NCI-H345 treated with DMSO at 0.1 percent for 48 hours (cell line): ENCODE data around the gene ELP4.
"Not testable (repeated sequence)": the region's sequence is repeated elsewhere in the genome, so short reads cannot be mapped to it uniquely, and the experiment has no call there.

Source experiments
- DNase-seq: peaks from one replicate; lab custom pipeline; 2025; ENCODE audit not compliant: unreplicated experiment; lab: John Stamatoyannopoulos, UW

ELP4 gene, protein sequence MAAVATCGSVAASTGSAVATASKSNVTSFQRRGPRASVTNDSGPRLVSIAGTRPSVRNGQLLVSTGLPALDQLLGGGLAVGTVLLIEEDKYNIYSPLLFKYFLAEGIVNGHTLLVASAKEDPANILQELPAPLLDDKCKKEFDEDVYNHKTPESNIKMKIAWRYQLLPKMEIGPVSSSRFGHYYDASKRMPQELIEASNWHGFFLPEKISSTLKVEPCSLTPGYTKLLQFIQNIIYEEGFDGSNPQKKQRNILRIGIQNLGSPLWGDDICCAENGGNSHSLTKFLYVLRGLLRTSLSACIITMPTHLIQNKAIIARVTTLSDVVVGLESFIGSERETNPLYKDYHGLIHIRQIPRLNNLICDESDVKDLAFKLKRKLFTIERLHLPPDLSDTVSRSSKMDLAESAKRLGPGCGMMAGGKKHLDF

DNA sequence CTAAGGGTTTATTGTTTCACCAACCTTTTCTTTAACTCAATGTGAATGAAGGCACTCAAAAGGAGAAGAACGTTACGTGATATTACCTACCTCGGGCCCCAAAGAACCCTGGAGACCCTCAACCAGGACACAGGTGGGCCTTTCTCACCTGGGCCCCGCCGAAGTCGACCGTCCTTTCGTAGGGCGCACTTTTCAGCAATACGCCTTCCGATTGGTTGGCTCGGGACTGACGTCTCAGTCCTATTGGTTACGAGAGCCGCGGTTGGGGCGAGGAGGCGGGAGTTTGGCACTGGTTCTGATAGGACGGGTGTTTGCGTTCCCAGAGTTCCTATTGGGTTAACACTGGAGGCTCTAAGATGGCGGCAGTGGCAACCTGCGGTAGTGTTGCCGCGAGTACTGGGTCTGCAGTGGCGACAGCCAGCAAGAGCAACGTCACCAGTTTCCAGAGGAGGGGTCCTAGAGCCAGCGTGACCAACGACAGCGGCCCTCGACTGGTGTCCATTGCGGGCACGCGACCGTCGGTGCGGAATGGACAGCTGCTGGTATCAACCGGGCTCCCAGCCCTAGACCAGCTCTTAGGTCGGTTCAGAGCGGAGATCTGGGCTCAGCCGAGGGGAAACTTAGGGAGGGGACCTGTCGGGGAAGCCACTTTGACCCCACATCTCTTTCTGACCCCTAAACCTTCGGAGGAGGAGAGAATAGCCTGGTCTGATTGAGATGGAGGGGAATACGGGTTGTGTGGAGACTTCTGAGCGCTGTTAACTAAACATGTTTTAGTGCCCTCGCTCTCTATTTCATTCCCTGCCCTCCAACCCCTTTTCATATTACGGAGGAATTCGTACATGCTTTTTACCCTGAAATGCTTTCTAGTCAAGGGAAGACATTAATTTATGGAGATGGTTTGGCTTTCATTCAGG, at the start of gene ELP4, which contains the start of gene IMMP1L:
ELP4 (plus strand) TSS at position 339 of the 917 bp plus-strand sequence; CDS start at position 357, 18 bp downstream.
IMMP1L (minus strand) TSS at position 194 of the 917 bp plus-strand sequence. CDS start 46,346 bp downstream, outside the sequence.
- DNase-seq: peak; percentile 96

DNA sequence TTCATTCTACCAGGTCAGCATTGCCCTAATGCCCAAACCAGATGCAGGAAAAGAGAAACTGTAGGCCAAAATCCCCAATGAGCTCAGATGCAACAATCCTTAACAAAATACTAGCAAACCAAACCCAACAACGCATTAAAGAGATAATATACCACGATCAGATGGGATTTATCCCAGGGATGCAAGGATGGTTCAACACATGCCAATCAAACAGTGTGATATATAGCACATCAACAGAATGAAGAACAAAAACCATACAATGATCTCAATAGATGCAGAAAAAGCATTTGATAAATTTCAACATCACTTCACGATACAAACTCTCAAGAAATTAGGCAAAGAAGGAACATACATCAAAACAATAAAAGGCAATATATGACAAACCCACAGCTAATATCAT, 45.1 kb upstream of the ELP4 start:
- DNase-seq: no peak

DNA sequence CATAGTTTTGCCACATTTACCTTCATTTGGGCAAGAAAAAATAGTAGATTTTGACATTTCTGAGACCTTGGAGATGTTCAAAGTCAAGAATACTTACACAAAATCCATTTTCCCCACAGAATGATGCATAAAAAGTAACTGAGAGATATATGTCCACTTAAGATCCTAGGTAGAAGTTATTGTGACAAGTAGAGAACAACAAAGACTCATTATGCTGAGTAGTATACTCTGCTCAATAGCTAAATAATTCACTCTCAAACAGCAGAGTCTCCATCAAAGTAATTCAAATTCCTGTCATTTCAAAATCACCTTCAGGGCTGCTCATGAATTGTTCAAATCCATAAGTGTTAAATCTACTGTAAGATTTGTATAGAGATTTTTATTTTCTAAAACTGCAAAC, 35.5 kb upstream of the ELP4 start:
- no peak for DNase-seq

DNA sequence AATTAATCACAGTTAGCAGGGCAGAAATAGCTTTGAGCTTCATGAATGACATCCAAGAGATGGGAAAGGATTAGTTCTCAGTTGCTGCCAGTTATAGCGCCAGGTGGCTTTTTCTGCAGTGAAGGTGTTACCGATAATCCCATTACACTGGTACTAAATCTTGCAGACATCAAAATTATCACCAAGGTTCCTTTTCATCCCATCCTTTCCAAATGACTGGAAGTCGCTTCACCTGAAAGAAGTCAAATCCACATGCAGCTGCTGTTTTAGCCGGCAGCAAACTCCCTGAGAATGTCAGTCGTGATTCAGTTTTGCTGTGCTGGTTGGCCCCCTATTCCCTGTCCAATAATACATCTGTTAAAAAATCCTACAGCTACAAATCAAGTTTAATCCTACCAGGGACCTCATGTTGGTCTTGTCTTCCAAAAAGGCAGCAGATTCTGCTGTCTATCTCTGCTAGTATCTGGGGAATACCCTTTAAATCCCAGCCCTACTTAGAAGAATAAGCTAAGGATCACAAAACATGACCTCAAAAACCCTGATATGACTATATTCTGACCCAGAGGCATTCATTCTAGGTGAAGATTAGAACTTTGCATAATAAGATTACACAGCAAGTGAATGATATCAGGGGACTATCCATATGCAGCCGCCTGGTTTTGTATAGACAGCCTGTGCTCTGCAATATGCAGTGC, 31.9 kb upstream of the ELP4 start:
- no peak for DNase-seq

DNA sequence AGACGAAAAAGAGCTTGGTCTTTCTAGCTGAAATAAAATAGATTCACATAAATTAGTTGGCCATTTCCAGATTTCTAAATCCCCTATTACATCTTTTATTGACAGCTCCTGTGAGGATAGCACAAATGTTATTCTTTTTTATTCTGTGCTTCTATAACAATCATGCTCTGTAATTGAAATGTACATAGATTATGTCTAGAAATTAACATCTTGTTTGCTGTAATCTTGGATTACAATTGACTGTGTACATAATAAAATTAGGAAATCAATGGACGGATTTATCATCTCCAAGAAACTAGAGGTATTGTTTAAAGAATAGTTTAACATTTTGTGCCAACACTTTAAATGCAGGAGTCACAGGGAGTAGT, 31.4 kb upstream of the ELP4 start:
- no peak for DNase-seq

DNA sequence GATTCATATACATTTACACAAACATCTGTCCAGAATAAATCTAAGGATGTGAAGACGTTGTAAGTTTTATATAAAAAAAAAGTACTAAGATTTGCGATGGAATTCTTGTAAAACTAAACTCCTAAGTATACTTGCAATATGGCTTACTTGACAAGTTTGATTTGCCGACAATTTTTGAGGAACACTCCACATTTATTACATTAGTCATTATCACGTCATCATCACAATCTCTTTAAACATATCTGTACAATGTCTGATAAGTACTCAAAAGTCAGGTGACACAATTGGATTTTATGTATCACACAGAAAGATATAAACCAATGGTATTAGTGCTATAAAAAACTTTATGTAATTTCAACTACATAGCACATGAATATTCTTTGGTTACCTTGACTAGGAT, 30.5 kb upstream of the ELP4 start:
- no peak for DNase-seq

DNA sequence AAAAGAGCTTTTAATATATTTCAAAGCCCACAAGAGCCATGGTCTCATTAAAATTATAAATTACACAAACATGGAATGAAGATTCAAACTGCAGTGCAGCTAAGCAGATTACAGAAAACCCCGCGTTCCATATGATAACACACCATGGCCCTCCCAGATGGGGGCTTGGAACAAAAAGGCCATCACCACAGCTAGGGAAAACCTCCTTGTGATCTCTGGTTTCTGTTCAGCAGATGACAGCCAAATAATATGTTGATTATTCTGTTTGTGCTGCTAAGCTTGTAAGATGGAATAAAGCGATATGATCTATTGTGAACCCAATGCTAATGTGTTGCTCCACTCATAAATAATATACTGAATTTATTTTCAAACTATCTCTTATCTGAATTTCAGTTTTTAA, 28.6 kb upstream of the ELP4 start:
- DNase-seq: no peak

DNA sequence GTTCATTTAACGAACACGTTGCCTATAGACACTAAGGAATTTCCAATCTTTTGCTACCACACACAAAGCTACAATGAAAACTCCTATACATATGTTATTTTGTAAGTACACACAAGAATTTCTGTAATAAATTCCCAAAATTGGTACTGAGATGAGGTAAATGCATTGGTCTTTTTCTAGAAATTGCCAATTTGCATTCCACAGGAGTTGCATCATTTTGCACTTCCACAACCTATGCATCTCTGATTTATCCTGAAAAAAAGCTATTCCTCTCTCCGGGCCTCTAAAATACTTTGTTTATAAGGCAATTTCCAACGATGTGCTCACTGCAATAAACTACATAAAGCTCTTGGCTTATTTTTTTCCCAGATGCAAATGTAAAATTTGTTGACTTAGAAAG, 25.1 kb upstream of the ELP4 start:
- no peak for DNase-seq

DNA sequence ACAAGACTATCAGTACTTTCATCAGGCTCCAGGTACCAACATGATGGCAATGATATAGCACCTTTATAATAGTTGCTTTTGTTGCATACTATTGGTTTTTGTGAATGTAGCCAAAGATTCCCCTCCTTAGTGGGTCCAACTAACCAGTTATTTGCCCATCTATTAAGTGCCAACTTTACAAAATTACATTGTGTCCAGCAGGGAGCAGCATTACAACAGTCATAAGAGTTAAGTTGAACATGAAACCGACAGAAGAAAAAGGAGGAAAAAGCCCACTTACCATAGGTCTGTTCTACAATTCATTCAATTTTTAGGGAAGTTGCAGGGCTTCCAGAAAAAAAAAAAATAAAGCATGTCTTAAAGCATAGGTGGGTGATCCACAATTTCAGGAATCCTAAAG, 21.7 kb upstream of the ELP4 start:
- no peak for DNase-seq

DNA sequence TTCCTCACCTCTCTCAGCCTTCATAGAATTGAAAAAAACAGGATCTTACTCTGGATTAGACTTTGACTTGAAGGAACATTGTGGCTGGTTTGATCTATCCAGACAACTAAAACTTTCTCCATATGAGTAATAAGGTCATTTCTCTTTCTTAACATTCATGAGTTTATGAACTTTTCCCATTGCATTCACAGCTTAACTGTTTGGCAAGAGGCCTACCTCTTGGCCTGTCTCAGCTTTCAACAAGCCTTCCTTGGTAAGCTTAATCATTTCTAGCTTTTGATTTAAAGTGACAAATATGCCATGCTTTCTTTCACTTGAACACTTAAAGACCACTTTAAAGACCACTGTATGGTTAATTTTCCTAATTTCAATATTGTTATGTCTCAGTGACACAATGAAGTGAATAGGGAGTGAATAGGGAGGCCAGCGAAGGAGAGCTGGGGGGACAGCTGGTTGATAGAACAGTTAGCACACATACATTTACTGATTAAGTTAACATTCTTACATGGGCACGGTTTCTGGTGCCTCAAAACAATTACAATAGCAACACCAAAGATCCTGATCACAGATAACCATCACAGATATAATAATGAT, 17.1 kb upstream of the ELP4 start:
- no peak for DNase-seq

DNA sequence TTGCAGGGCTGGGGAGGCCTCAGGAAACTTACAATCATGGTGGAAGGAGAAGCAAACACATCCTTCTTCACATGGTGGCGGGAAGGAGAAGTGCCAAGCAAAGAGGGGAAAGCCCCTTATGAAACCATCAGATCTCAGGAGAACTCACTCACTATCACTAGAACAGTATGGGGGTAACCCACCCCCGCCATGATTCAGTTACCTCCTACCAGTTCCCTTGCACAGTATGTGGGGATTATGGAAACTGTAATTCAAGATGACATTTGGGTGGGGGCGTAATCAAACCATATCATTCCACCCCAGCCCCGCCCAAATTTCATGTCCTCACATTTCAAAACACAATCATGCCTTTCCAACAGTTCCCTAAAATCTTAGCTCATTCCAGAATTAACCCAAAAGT, 16.3 kb upstream of the ELP4 start:
- DNase-seq: no peak

DNA sequence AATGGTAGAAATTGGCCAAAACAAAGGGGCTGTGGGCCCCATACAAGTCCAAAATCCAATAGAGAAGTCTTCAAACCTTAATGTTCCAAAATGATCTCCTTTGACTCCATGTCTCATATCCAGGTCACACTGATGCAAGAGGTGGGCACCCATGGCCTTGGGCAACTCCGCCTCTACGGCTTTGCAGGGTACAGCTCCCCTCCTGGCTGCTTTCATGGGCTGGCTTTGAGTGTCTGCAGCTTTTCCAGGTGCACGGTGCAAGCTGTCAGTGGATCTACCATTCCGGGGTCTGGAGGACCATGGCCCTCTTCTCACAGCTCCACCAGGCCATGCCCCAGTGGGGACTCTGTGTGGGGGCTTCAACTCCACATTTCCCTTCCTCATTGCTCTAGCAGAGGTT, 15.8 kb upstream of the ELP4 start:
- not testable (repeated sequence) for DNase-seq

DNA sequence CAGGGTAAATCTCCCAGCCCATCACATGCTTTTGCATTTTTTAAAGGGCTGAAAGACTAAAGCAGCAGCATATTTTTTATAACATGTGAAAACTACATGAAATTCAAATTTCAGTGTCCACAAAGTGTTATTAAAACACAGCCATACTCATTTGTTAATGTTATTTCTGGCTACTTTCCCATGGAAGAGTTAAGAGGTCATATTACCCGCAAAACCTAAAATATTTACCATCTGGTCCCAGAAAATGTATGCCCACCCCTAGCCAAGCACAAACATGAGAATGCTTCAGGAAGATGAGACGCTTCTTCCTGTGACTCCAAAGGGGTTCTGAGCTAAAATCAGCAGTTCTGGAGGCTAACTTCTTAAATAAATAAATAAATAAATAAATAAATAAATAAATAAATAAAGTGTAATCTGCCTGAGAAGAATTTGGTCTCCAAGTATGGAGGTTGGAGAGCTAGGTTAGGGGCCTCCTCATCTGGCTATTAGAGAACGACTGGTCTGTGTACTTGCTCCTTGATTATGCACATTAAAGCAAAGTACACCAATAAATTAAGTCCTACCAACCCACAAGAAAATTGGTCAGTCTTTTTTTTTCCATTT, 9.9 kb upstream of the ELP4 start:
- no peak for DNase-seq

DNA sequence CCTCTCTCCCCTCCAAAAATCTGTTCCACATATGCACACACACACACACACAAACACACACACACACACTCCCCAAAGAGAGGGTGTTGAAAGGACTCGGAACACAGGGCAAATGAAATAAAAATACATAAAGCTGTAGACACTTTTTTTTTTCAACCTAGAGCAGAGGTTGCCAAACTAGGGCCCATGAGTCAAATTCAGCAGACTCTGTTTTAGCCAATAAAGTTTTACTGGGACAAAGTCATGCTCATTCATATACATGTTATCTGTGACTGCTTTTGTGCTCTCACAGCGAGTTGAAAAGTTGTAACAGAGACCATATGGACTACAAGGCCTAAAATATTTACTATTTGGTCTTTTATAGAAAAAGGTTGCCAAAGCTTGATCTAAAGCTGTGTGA, 9.0 kb upstream of the ELP4 start:
- DNase-seq: no peak

DNA sequence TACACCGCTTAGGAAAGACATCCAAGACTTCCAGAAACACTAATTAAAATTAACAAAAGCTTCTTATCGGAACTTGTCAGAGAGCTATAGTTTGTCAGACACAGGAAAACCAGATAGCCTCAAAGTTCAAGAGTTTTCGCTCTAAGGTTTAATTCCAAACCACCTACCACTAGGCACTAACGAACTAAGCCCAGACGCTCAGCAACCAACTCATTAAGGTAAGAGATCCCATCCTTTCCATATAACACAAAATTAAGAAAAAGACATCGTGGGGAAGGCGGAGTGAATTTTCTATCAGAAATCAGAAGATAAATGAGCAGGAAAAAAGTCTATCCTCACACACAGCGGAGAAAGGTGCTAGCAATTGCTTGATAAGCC, 527 bp upstream of the ELP4 start:
- DNase-seq: no peak

DNA sequence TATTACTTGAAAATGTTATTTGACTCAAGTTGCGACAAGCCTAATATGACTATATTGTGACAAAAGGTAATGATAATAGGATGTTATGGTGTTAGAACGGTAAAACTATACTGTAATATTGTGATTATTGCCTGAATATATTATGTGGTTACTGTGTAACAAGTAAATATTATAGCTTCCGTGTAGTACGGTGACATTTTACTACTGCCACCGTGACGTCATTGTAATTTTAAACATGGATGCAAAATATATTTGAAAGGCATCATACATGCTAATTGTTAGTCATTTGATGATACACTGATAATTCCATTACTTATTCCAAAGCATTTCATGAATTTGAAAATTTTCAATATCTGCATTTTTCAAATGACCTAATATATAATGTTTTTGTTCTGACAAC, 2.5 kb downstream of the ELP4 start:
- DNase-seq: no peak

DNA sequence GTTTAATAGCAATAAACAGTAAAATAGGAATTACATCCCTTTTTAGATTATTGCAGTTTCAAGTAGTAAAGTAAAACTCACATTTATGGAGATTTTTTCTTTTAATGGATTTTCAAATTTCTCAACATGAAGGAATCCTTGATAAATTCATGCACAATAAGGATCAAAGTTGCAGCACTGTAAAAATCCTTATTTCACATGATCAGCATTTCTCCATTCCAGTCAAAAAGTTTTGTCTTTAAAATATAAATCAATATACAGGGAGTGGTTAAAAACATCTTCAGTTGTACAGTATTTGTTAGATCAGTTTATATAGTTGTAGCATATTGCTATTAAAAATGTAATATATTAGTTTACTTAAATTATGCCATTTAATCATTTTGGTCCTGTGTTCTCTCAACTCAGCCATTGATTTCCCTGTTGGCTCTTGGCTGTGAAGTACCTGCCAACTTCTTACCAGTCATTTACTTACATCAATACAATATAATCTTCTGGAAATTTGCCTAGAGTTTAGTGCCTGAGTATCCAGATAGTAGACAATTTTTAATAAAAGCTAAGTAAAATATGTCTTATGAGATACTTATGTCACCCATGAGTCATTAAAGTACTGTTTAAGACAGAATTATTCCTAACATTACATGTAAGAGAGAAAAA, 12.1 kb downstream of the ELP4 start:
- DNase-seq: no peak

DNA sequence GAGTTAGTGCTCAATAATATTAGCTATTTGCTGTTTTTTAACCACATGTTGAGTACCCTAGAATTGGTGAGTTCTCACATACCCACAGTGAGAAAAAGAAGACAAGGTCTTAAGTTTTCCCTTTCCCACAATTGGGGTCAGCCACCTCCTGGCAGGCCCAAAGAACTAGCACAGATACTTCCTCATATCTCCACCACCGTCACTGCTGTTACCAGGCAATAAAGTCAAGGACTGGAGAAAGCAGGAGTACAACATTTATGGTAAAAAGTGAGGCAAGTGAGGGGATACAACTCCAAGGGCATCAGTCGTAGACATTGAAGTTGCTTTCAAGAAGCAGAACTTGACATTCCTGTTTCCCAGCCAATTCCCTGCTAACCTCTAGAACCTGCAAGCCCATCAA, 19.6 kb downstream of the ELP4 start:
- DNase-seq: no peak

DNA sequence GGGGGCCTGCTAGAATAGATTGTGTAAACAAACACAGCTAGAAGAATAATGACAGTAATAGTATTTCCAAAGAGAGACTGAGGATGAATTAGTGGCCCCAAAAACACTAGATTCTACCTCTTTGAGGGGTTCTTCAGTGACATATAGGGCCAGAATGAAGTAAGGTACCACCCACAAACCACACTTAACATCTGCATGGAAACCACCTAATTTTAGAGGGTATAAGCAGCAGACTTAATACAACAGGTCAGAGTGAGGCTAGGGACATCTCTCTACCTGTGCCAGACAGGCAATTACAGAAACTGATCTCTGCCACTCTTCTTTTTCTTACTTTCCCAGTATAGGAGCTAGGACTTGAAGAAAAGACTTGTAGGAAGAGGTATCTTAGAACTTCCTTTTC, 20.1 kb downstream of the ELP4 start:
- no peak for DNase-seq

DNA sequence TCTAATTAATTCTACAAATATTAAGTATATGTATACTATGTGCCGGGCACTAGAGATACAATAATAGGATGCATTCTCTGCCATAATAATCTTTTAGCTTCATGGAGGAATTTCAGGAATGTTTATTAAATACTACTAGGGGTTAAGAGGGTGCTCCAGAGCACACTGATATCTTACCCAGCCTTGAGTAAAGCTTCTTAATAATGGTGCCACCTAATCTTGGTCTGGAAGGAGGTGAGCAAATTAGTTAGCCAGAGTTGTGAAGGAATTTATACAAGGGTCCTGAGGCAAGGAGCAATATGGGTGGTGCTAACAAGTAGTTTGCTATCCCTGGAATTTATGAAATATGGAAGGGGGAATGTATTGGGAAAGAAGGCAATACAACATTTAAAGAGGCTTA, 21.7 kb downstream of the ELP4 start:
- no peak for DNase-seq
